Erythroblast (primary cell): ENCODE results near the gene KLF8.

Source experiments
- GATA1 ChIP-seq: IDR thresholded peaks from 2 replicates; pipeline ENCODE4 v1.6.1; 2011; ENCODE audit warnings: low read depth, mild to moderate bottlenecking, control low read depth, low read length, moderate library complexity
- POLR2A ChIP-seq: IDR thresholded peaks from 2 replicates; pipeline ENCODE4 v1.6.1; 2011; ENCODE audit warnings: mild to moderate bottlenecking, low read length

DNA sequence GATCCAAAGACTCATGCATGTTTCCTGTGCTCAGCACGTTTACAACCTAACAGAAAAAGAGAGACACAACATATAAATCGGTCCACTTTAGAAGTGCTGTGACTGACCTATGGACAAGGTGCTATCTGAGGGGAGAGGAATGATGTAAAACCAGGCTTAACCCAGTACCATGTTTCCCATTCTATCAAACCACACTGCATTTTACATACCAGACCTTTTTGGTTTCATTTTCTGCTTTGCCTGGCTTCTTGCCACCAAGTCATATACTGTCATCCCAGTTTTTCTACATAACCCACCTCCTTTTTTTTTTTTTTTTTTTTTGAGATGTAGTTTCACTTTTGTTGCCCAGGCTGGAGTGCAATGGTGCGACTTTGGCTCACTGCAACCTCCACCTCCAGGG, 82.2 kb downstream of the KLF8 start:
- TF ChIP-seq POLR2A (no peak), GATA1 (no peak)
